Epidermal melanocyte (primary cell): ENCODE measurements around the gene SELPLG.
A peak's percentile ranks its signal among the peaks of the same experiment; 100 is the strongest.
"Not testable (repeated sequence)": the region's sequence is repeated elsewhere in the genome, so short reads cannot be mapped to it uniquely, and the experiment has no call there.

ENCODE experiments used
- DNase-seq: peaks from one replicate; pipeline ENCODE4 v3.0.0; 2011; ENCODE audit warnings: low spot score; ENCODE audit not compliant: insufficient read length

The SELPLG gene

GRCh38 chr12:108638997-108639822, 5.5 kb upstream of the SELPLG start:
- no peak for DNase-seq

GRCh38 chr12:108638141-108638827, 4.6 kb upstream of the SELPLG start:
- DNase-seq, result peak; percentile 85

GRCh38 chr12:108637222-108637971, 3.7 kb upstream of the SELPLG start:
- no peak for DNase-seq

GRCh38 chr12:108635997-108636808, 2.5 kb upstream of the SELPLG start:
- no peak for DNase-seq

DNA sequence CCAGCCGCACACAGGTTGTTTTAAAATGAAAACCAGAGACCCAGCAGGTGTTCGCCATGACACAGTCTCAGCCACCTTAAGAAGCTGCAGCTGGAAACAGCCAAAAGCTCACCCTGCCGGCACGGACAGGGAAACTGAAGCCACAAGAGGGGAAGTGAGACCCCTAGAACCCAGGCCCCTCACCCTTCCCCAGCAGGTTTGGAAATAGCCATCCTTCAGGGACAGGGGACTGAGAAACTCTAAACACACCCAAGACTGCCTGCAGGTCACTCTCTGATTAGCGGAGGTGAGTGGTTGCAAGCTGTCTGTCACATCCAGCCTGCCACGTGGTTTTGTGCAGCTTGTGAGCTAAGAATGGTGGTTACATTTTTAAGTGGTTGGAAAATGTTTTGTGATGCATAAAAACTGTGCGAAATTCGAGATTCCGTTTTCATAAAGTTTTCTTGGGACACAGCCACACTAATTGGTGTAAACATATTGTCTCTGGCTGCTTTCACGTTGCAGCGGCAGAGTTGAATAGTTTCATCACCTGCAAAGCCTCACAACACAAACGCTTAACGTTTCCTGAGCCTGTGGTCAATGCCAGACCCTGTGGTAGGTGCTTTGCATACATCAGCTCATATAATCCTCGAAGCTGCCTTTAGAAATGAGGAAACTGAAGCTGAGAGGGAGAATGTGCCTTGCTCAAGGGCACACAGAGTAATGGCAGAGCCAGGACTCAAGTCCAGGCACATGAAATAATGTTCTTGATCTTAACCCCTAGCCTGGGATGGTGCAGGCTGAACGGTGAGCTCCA, 1.7 kb upstream of the SELPLG start:
- DNase-seq, result no peak

GRCh38 chr12:108634341-108634751, 652 bp upstream of the SELPLG start:
- DNase-seq, result no peak

DNA sequence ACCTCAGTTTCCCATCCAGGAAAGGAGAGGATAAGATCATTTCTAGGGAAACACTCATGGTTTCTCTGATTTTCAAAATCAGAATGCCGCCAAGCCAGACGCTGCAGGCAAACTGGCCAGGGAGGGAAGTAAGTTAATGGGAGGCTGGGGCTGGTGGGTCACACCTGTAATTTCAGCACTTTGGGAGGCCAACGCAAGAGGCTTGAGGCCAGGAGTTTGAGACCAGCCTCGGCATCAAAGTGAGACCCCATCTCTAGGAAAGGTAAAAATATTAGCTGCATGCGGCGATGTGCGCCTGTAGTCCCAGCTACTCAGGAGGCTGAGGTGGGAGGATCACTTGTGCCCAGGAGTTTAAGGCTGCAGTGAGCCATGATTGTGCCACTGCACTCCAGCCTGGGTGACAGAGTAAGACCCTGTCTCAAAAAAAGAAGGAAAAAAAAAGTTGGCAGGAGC, 587 bp downstream of the SELPLG start:
- no peak for DNase-seq

DNA sequence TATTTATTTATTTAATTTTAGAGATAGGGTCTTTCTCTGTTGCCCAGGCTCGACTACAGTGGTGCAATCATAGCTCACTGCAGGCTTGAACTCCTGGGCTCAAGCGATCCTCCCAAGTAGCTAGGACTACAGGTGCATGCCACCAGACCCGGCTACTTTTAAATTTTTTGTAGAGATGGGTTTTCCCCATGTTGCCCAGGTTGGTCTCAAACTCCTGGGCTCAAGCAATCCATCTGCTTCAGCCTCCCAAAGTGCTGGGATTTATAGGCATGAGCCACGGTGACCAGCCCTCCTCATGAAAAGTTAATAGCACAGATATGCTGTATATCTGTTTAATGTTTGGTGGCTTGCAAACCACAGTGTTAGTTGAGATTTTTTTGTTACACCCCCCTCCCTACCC, 2.4 kb downstream of the SELPLG start:
- DNase-seq, result not testable (repeated sequence)

GRCh38 chr12:108630481-108631207, 3.0 kb downstream of the SELPLG start:
- DNase-seq, result no peak

DNA sequence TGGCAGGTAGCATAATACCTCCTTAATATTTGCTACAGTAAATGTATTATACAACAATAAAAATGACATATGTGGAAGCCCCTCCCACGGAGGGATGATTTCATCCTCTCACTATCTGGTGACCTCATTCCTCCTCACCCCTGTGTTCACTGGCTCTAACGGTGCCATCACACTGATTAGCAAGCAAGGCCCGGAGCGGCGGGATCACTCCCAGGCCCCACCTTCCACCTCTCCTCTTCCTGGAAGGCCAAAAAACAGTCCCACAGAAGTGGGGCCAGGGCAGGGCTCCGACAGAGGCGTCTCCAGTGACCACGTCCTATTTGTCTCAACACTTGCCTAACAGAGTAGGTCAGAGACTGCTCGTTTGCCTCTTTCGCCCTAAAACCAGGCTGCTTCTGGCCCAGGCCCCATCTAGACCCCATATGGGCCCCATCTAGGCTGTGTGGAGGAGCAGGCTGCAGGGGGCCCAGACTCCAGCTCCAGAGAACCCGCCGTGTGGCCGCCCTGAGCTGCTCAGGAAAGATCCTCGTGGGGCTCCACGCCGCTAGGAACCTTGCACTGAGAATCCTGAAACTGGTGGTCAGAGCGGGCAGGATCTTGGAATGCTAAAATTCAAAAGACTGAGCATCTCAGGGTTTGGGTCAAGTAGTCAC, 3.7 kb downstream of the SELPLG start:
- no peak for DNase-seq

DNA sequence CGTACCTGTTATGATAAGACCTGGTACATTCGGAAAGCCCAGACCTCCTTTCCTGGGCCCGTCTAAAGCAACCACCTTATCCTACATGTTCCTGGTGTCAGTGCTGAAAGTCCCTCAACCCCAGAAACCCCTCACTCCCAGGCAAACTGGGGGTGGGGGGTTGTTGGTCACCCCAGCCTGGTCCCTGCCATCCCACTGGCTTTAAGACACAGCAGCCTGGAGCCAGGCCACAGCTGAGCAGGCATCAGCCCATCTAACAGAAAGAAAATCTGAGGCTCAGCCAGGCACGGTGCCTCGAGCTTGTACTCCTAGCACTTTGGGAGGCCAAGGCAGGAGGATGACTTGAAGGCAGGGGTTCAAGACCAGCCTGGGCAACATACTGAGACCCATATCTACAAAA, 4.5 kb downstream of the SELPLG start:
- no peak for DNase-seq

DNA sequence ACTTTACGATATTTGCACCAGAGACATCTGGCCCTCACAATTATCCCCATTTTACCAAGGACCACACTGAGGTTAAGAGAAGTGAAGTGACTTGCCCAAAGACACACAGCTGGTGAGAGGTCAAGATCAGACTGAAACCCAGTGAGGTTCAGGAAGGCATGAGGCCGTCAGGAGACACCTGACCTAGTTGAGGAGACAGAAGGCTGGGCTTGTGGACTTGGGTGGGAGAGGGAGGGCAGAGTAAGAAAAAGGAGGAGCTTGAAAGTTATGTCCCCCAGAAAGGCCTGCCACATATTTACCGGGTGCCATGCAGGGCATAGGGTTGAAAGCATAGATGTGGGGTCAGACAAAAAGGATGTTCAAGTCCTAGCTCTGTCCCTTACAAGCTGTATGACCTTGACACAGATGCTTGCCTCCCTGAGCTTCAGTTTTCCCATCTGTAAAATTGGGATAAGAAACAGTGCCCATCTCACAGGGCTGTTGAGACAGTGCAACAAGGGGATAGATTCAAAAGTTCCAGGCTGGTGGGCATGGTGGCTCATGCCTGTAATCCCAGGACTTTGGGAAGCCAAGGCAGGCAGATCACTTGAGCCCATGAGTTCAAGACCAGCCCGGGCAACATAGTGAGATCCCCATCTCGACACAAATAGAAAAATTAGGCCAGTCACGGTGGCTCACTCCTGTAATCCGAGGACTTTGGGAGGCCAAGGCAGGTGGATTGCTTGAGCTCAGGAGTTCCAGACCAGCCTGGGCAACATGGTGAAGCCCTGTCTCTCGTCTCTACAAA, 6.4 kb downstream of the SELPLG start:
- no peak for DNase-seq

- DNase-seq, result no peak
Measured at GRCh38 chr12:108625228-108625627, 8.5 kb downstream of the SELPLG start.

DNA sequence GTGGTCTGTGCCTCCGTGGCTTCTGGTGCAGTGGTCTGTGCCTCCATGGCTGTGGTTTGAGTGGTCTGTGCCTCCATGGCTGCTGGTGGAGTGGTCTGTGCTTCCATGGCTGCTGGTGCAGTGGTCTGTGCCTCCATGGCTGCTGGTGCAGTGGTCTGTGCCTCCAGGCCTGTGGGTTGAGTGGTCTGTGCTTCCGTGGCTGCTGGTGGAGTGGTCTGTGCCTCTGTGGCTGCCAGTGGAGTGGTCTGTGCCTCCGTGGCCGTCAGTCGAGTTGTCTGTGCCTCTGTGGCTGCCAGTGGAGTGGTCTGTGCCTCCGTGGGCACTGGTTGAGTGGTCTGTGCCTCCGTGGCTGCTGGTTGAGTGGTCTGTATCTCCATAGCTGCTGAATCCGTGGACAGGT, 10.1 kb downstream of the SELPLG start:
- no peak for DNase-seq

- DNase-seq, result no peak
Measured at GRCh38 chr12:108622921-108623514, 10.7 kb downstream of the SELPLG start.

DNA sequence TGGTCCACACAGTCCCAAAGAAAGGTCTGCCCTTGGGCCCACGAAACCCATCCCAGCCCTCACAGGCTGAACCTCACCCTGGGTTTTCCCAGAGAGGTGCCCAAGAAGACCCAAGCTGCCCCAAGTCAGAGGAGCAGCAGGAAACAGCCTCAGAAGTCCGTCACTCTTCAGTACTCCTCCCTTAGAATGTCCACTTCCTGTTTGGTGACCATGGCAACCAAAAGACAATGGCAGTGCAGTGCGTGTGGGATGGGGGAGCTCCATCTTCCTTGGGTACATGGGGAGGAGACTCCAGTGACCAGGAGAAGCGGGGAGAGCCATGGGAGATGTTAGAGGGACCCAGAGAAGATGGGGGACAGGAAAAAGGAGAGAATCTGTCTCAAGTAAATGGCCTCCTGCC, 11.3 kb downstream of the SELPLG start:
- no peak for DNase-seq

DNA sequence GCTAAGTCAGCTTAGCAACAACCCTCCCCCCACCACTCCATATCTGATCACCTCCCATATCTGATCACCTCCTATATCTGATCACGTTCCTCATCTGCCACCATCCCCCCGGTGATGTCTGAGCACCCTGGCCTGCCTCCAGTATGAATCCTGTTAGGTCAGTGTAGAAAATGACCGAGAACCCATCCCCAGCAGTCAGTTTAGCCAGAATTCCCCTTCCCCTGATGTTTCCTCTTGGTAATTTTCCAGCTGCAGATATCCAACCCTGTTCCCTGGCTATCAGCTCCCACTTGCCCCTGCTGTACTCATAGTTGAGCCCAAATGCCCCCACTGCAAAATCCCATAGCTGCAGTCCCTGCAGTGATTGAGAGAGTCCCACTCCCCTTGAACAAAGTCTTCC, 12.5 kb downstream of the SELPLG start:
- DNase-seq, result no peak
